Adipocyte (in vitro differentiated cells): ENCODE measurements around the gene IQCB1.

Experiments used
- DNase-seq: peaks from one replicate; pipeline ENCODE4 v3.0.0-alpha.2; 2015; ENCODE audit warnings: low read depth
- H3K27me3 ChIP-seq: replicated peaks from 2 replicates; pipeline ENCODE4 v1.7.0; 2013; ENCODE audit warnings: mild to moderate bottlenecking, low read length, moderate library complexity; ENCODE audit not compliant: control insufficient read depth, insufficient read depth
- H3K36me3 ChIP-seq: 2 replicates; pipeline ENCODE4 v1.7.0; 2013; ENCODE audit warnings: low read length, mild to moderate bottlenecking, moderate library complexity; ENCODE audit not compliant: control insufficient read depth, insufficient read depth, severe bottlenecking
- H3K4me1 ChIP-seq: 2 replicates; pipeline ENCODE4 v1.7.0; 2013; ENCODE audit warnings: mild to moderate bottlenecking, low read length, moderate library complexity; ENCODE audit not compliant: control insufficient read depth, insufficient read depth
- H3K4me3 ChIP-seq: 2 replicates; pipeline ENCODE4 v1.7.0; 2013; ENCODE audit warnings: mild to moderate bottlenecking, low read length, moderate library complexity
- H3K9ac ChIP-seq: 2 replicates; pipeline ENCODE4 v1.7.0; 2013; ENCODE audit warnings: mild to moderate bottlenecking, low read length, moderate library complexity
- H3K9me3 ChIP-seq: 2 replicates; pipeline ENCODE4 v1.7.0; 2013; ENCODE audit warnings: mild to moderate bottlenecking, low read length, moderate library complexity; ENCODE audit not compliant: control insufficient read depth

IQCB1 gene

GRCh38 chr3:121759541-121760202 is 75.2 kb downstream of the IQCB1 start:
- Histone ChIP-seq H3K36me3 (no peaks in the 10 kb centered on the region), H3K4me3 (no peak overlapping the region), H3K9me3 (no peaks in the 10 kb centered on the region), H3K27me3 (no peaks in the 10 kb centered on the region), H3K9ac (no peak overlapping the region), H3K4me1 (no peaks in the 10 kb centered on the region)
- DNase-seq, result no peak

GRCh38 chr3:121758727-121759450 is 76.0 kb downstream of the IQCB1 start:
- Histone ChIP-seq H3K9ac (no peak overlapping the region), H3K27me3 (no peaks in the 10 kb centered on the region), H3K9me3 (no peaks in the 10 kb centered on the region), H3K4me3 (no peak overlapping the region), H3K4me1 (no peaks in the 10 kb centered on the region), H3K36me3 (no peaks in the 10 kb centered on the region)
- no peak for DNase-seq

- H3K9me3 ChIP-seq, result no peaks in the 10 kb centered on the region
- no peak for DNase-seq
- H3K36me3 ChIP-seq, result no peaks in the 10 kb centered on the region
- H3K27me3 ChIP-seq, result no peaks in the 10 kb centered on the region
- no peaks in the 10 kb centered on the region for H3K4me1 ChIP-seq
- H3K4me3 ChIP-seq, result no peak overlapping the region
- H3K9ac ChIP-seq, result no peak overlapping the region
Measured at GRCh38 chr3:121757812-121758545, 76.9 kb downstream of the IQCB1 start.

- DNase-seq, result no peak
Measured at GRCh38 chr3:121757087-121757811, 77.6 kb downstream of the IQCB1 start.

GRCh38 chr3:121752772-121753171 is 82.1 kb downstream of the IQCB1 start:
- no peak overlapping the region for H3K4me3 ChIP-seq
- no peaks in the 10 kb centered on the region for H3K27me3 ChIP-seq
- no peaks in the 10 kb centered on the region for H3K36me3 ChIP-seq

More at GRCh38 chr3:121757087-121757811, 77.6 kb downstream of the IQCB1 start:
- Histone ChIP-seq H3K4me1 (no peaks in the 10 kb centered on the region), H3K27me3 (no peaks in the 10 kb centered on the region), H3K4me3 (no peak overlapping the region), H3K9ac (no peak overlapping the region), H3K9me3 (no peaks in the 10 kb centered on the region), H3K36me3 (no peaks in the 10 kb centered on the region)

GRCh38 chr3:121752261-121752660 is 82.6 kb downstream of the IQCB1 start:
- DNase-seq, result no peak
- Histone ChIP-seq H3K9ac (no peak overlapping the region), H3K36me3 (no peaks in the 10 kb centered on the region), H3K9me3 (no peaks in the 10 kb centered on the region), H3K4me3 (no peak overlapping the region), H3K27me3 (no peaks in the 10 kb centered on the region), H3K4me1 (peaks cover 19% of the 10 kb centered on the region)

More at GRCh38 chr3:121752772-121753171, 82.1 kb downstream of the IQCB1 start:
- DNase-seq, result no peak
- H3K9ac ChIP-seq, result no peak overlapping the region
- no peaks in the 10 kb centered on the region for H3K9me3 ChIP-seq
- peaks cover 14% of the 10 kb centered on the region for H3K4me1 ChIP-seq

GRCh38 chr3:121750087-121750415 is 84.8 kb downstream of the IQCB1 start:
- Histone ChIP-seq H3K36me3 (no peaks in the 10 kb centered on the region), H3K27me3 (no peaks in the 10 kb centered on the region), H3K9ac (peak overlapping the region; percentile 90), H3K4me1 (peaks cover 25% of the 10 kb centered on the region), H3K4me3 (peak overlapping the region; percentile 96), H3K9me3 (no peaks in the 10 kb centered on the region)
- no peak for DNase-seq

GRCh38 chr3:121749276-121750086 is 85.4 kb downstream of the IQCB1 start, which contains the start of gene GOLGB1:
TSS of gene GOLGB1 (minus strand) at chr3:121749741. CDS start at chr3:121730971, 18,770 bp downstream.
- H3K36me3 ChIP-seq, result no peaks in the 10 kb centered on the region
- DNase-seq, result peak; percentile 99
- H3K4me3 ChIP-seq, result peak within 1 kb of the TSS; percentile 96

GRCh38 chr3:121748680-121749275 is 86.1 kb downstream of the IQCB1 start:
- Histone ChIP-seq H3K4me1 (peaks cover 25% of the 10 kb centered on the region), H3K9me3 (no peaks in the 10 kb centered on the region), H3K4me3 (peak overlapping the region; percentile 96), H3K27me3 (no peaks in the 10 kb centered on the region), H3K36me3 (no peaks in the 10 kb centered on the region), H3K9ac (peak overlapping the region; percentile 98)
- DNase-seq, result peak; percentile 72

More at GRCh38 chr3:121749276-121750086, 85.4 kb downstream of the IQCB1 start, which contains the start of gene GOLGB1:
- Histone ChIP-seq H3K9ac (peak within 1 kb of the TSS; percentile 98), H3K4me1 (peaks cover 25% of the 10 kb centered on the region), H3K9me3 (no peaks in the 10 kb centered on the region), H3K27me3 (no peaks in the 10 kb centered on the region)

GRCh38 chr3:121747976-121748375 is 86.9 kb downstream of the IQCB1 start:
- Histone ChIP-seq H3K36me3 (no peaks in the 10 kb centered on the region), H3K4me1 (peaks cover 25% of the 10 kb centered on the region), H3K9me3 (no peaks in the 10 kb centered on the region), H3K27me3 (no peaks in the 10 kb centered on the region), H3K4me3 (peak overlapping the region; percentile 96), H3K9ac (peak overlapping the region; percentile 98)
- peak; percentile 29 for DNase-seq
